ENCODE measurements around the gene TBC1D8.

- TF ChIP-seq CTCF (IDR thresholded peaks at IDR 0.05; ENCODE audit: low read depth, low read length, missing input control) = no peak
- TF ChIP-seq ZBTB33 (IDR thresholded peaks at IDR 0.05) = no peak
- no peak for TF ChIP-seq RAD21 (IDR thresholded peaks at IDR 0.05)
- TF ChIP-seq EGR1 (IDR thresholded peaks at IDR 0.05; ENCODE audit: low read depth in 2 of 2) = no peak
- no peak for TF ChIP-seq RXRA (IDR thresholded peaks at IDR 0.05)
- TF ChIP-seq HNF4G (IDR thresholded peaks at IDR 0.05) = no peak
- no peak for TF ChIP-seq GABPA (IDR thresholded peaks at IDR 0.05 in 1 of 2, conservative IDR thresholded peaks at IDR 0.05 in 1 of 2)
Observed at GRCh38 chr2:101006065-101006715, 145.0 kb downstream of the TBC1D8 start.
